GM21737 (cell line): ENCODE measurements around the gene DLST.
"Not testable (repeated sequence)": the region's sequence is repeated elsewhere in the genome, so short reads cannot be mapped to it uniquely, and the experiment has no call there.

Experiments
- ATAC-seq: cut with Tn5 transposase; IDR thresholded peaks from one replicate; pipeline ENCODE4 v1.9.1; 2021; ENCODE audit warnings: mild to moderate bottlenecking, moderate library complexity; ENCODE audit not compliant: unreplicated experiment

DLST gene

GRCh38 chr14:74915426-74915825, 33.7 kb downstream of the DLST start:
- ATAC-seq: no peak

- ATAC-seq: no peak
These were observed 34.1 kb downstream of the DLST start for GRCh38 chr14:74915826-74916225.

DNA sequence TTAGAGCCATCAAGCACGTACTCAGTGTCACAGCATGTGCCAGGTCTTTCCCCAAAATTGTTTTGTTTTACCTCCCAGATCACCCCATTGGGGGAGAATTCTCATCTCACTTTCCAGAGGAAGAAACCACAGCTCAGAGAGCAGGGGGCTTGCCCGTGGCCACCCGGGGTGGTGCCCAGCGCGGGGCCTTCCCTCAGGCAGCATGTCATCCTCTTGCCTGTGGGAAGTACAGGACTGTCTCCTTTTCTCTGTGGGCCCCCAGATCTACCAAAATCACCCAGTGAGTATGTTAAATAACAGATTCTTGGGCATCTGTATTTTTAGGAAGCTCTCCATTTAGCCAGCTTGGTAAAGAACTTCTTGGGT, 35.4 kb downstream of the DLST start:
- no peak for ATAC-seq

- ATAC-seq: no peak
These were observed 35.9 kb downstream of the DLST start for GRCh38 chr14:74917646-74918081.

DNA sequence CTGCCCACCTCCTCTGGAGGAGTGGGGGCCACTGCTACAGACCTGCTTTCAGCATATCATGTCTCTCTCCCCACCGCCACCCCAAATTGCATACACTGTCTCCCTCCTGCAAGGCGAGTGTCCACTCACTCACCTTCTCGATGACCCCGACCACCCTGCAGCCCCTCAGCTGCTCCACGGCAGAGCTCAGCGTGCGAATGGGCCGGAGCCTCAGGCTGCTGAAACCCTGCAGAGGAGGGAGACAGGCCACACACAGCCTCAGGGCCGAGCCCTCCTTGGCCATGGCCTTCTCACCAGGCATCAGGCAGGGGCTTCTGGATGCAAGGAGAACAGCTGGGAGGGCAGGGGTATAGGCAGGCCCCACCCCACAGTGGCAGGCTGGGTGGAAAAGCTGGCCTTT, 36.7 kb downstream of the DLST start:
- no peak for ATAC-seq

DNA sequence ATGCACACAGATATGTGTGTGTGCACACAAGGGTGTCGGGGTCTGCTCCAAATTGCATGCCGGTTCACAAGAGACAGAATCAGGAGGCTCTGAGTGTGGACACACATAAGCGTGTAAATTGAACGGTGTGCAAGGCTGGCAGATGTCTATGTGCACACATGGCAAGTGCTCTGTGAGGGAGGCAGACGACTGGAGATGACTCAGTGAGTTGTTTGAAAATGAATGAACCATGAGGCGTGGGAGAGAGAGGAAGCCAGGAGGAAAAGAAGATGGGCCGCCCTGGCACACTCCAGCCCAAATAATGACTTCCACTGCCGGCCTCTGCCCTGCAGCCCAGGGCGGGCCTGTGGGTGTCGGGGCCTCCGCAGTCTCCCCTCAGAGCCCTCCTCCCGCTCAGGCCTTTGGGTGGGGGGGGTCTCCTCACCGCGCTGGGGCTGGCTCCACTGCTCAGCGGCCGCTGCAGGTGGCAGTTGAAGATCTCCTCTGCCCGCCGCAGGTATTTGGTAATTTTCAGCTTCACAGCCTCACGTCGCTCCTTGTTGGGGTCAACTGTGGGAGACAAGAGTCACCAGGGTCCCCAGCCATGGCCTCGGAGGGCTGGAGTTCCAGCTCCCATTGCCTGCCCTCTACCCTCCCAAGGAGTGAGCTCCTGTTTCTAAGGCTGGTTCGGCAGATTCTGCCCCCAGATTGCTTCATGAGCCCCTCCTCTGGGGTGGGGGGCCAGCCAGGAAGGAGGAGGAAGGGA, 37.9 kb downstream of the DLST start:
- ATAC-seq: no peak

DNA sequence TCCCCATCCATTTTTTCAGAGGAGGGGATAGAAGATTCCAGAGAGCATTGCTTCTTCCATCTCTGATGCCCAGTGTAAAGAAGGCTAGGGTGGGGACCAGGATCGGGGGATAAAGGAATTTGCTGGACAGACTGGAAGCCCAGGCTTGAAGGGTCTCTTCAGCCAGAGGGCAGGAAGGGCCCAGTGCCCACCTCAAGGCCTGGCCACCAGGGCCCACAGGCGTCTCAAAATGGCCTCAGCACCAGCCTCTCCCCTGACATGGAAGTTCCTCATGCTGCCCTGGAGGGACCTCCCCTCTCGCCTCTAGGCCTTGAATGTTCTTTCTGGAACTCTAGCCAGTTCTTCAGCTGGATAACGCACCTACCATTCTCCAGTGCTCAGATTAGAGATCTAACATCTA, 38.6 kb downstream of the DLST start:
- no peak for ATAC-seq

DNA sequence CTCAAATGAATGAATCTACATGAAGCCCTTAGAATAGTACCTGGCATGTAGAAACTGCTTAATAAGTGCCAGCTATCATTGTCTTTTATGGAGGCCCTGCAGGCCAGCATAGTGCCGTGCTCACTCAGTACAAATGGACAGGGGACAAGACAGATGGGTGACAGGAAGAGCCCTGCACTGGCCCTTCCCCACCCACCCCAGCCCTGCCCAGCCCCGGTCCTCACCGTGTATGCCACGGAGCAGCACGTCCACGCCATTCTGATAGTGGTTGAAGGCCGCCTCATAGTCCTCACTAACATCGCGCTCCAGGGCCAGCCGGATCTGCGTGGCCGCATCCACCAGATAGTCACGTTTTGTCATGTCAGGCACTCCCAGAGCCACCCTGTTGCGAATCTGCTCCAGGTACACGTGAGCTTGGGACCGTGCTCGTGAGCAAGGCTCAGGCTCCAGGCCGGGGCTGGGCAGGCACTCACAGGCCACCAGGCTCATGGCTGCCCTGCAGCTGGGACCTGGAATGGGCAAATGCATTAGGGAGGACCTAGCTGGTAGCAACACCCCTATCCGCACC, 39.4 kb downstream of the DLST start:
- no peak for ATAC-seq

GRCh38 chr14:74921987-74922751, 40.5 kb downstream of the DLST start:
- ATAC-seq: no peak

GRCh38 chr14:74922752-74923401, 41.2 kb downstream of the DLST start, which contains the start of gene RPS6KL1:
Gene RPS6KL1 (minus strand): TSS chr14:74923260. CDS start chr14:74921541, 1,719 bp downstream.
- ATAC-seq: peak; percentile 88

- ATAC-seq: no peak
These were observed 42.3 kb downstream of the DLST start for GRCh38 chr14:74924061-74924460.

DNA sequence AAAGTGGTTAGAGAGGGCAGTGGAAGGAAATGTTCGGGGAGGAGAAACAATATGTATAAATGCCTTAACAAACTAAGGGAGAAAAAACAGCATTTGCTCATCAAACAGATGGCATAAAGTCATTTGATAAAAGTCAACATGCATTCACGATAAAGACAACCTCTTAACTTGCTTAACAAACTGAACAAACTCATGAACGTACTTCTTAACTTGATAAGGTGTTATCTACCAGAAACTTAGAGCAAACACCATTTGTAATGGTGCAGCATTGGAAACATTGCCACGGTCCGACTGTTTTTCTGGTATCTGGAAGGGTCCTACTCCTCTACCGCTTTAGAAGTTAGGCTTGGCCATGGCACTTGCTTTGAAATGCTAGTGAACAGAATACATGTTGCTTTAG, 45.5 kb downstream of the DLST start:
- ATAC-seq: no peak

DNA sequence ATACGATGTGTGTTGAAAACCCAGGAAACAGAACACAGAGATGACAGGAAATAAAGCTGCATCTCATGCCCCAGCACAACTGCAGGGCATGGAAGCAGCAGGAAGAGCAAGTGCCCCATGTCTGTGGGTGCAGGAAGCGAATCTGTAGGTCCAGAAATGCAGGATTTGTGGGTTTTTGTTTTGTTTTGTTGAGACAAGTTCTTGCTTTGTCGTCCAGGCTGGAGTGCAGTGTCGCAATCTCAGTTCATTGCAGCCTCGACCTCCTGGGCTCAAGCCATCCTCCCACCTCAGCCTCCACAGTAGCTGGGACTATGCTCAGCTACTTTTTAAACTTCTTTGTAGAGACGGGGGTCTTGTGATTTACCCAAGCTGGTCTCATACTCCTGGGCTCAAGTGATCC, 47.5 kb downstream of the DLST start:
- ATAC-seq: no peak

DNA sequence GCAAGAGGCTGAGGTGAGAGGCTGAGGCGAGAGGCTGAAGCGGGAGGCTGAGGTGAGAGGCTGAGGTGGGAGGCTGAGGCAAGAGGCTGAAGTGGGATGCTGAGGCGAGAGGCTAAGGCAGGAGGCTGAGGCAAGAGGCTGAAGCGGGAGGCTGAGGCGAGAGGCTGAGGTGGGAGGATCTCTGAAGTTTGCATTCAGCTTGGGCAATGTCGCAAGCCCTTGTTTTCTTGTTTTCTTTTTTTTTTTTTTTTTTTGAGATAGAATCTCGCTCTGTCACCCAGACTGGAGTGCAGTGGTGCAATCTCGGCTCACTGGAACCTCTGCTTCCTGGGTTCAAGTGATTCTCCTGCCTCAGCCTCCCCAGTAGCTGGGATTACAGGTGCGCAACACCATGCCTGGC, 50.0 kb downstream of the DLST start:
- ATAC-seq: not testable (repeated sequence)

DNA sequence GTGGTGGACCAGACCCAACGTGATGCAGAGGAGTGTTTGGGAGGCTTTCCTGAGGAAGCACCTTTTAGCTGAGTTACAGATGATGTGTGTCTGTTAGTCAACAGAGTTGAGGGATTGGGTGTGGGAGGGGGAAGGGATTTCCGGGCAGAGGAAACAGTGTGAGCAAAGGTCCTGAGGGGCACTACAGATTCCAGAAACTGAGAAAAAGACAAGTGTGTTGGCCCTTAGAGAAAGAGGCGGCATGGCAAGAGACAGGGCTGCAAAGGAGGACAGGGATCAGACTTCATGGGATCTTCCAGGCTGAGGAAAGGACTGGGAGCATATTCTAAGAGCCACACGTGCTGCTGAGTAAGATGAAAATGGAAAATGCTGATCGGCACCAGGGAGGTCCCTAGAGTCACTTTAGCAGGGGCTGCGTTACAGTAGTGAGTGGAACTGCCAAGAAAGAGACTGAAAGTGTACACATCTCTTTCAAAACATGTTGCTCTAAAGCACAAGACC, 50.7 kb downstream of the DLST start:
- ATAC-seq: no peak

- ATAC-seq: not testable (repeated sequence)
These were observed 51.2 kb downstream of the DLST start for GRCh38 chr14:74932936-74933335.

GRCh38 chr14:74934041-74934440, 52.3 kb downstream of the DLST start:
- ATAC-seq: no peak

GRCh38 chr14:74934476-74935359, 53.0 kb downstream of the DLST start:
- ATAC-seq: no peak

DNA sequence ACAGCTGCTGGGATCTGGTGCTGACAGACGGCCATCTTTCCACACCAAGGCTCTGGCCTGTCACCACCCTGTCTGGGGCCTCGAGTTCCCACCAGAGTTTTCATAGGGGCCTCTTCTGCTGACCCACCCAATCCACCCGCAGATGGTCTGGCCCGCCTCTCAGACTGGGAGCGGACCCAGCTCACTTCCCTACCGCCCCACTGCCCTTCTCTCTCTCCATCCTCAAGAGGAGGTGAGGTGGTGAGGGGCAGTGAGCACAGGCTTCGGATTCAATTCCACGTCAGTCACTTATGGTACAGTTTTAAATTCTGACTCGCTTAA, 53.6 kb downstream of the DLST start:
- ATAC-seq: no peak

GRCh38 chr14:74936151-74936550, 54.4 kb downstream of the DLST start:
- ATAC-seq: no peak
